ENCODE data around the gene RPP21.
"Not testable (repeated sequence)": the region's sequence is repeated elsewhere in the genome, so short reads cannot be mapped to it uniquely, and the experiment has no call there.

Gene RPP21

GRCh38 chr6:30331981-30332380 lies 13.0 kb upstream of the RPP21 start:
- DNase-seq, result no peak

DNA sequence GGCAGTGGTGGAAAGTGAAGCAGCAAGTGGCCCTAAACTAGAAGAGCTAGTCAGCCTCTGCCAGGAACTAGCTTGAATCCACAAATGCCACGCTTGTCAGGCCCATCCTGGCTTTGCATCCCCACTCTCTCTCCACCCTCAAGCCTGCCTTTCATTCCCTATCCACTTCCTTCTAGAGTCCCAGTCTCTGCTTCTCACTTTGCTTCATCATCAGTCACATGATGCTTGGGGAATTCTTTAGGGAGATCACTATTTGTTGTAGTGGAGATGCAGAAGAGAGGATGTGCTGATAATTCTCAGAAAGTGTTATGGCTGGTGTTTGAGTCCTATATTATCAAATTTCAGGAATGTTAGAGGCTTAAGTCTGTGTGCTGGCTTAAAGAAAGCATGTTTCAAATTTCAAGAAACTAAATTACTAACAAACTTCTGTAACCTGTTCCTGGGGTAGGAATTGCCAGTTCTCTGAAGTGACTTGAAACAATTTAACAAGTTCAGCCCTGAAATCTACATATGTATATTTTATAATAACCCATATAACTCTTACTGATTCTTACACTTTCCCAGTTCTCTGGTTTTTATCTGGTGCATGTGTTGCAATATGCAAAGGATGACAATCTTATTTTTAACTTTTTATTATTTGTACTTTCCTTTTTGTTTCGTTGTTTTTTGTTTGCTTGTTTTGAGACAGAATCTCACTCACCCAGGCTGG lies 10.7 kb upstream of the RPP21 start:
- DNase-seq, result no peak

DNA sequence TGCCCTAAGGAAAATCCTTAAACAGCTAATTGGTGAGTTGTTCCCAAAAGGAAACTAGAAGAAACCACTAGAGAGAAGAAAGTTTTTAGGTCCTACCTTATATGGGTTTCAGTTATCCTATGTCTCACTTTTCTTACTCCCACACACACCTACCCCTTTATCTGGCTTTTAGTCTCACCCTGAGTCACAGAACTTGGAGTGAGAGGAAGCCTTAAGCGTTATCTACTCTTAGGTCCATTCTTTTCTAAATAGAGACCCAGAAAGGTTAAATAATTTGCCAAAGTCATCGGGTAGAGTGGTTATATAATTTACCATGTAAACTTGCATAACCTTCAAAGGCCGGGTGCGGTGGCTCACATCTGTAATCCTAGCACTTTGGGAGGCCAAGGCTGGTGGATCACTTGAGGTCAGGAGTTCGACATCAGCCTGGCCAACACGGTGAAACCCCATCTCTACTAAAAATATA lies 4.3 kb upstream of the RPP21 start:
- DNase-seq, result no peak

- DNase-seq, result no peak
Observed at GRCh38 chr6:30341218-30341617, 3.7 kb upstream of the RPP21 start.

DNA sequence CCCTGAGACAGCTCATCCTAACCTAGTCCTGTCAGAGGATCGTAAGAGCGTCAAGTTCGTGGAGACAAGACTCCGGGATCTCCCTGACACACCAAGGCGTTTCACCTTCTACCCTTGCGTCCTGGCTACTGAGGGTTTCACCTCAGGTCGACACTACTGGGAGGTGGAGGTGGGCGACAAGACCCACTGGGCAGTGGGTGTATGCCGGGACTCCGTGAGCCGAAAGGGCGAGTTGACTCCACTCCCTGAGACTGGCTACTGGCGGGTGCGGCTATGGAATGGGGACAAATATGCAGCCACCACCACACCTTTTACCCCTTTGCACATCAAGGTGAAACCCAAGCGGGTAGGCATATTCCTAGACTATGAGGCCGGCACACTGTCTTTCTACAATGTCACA lies 3.2 kb upstream of the RPP21 start:
- no peak for DNase-seq

GRCh38 chr6:30344191-30344867 lies 627 bp upstream of the RPP21 start:
- DNase-seq, result no peak

GRCh38 chr6:30345852-30346251 lies 896 bp downstream of the RPP21 start:
- DNase-seq, result no peak

DNA sequence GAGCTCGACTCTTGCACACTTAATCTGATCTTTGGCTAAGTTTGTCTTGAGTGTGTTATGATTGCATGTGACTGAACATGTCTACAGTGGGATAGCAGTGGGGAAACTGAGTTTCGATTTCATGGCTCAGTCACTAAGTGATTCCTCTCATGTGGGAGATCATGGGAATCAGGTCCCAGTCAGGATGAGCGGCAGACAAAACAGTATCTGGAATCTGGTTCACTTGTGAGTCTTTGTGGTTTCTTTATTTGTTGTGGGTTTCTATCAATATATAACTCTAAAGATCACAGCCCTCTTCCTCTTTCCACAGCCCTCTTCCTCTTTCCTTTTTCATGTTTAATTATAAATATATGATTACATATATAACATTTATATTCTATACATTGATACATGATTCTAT lies 4.0 kb downstream of the RPP21 start:
- no peak for DNase-seq

GRCh38 chr6:30349421-30350177 lies 4.6 kb downstream of the RPP21 start:
- DNase-seq, result no peak

DNA sequence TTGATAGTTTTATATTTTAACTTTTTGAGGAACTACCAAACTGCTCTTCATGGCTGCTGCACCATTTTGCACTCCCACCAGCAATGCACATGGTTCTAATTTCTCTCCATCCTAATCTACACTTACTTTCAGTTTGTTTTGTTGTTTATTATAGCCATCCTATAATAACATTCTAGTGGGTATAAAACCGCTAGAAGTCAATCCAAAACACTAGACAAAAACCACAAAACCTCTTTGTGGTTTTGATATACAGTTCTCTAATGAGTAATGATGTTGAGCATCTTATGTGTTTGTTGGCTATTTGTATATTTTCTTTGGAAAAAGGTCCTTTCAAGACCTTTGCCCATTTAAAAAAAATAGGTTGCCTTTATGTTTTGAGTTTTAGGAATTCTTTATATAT lies 5.6 kb downstream of the RPP21 start:
- DNase-seq, result no peak

- no peak for DNase-seq
Observed at GRCh38 chr6:30352550-30352949, 7.6 kb downstream of the RPP21 start.

GRCh38 chr6:30355281-30355680 lies 10.3 kb downstream of the RPP21 start:
- no peak for DNase-seq

DNA sequence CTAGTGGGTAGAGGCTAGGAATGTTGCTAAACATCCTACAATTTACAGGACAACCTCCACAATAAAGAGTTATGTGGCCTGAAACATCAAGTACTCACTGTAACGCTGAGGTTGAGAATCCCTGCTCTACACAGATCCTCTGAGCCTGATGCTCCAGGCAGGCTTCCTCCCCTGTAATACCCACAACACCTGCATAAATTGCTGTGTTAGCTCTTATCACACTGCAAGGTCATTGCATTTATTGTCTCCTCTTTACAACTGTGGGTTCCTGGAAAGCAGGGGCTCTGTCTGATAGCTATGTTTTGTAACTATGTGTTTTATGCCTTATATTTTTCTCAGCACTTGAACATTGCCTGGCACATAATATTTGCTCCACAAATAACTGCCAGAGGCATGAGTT lies 11.6 kb downstream of the RPP21 start:
- no peak for DNase-seq

GRCh38 chr6:30357678-30358540 lies 13.0 kb downstream of the RPP21 start:
- peak; percentile 58 to 63 for DNase-seq

GRCh38 chr6:30359276-30359675 lies 14.3 kb downstream of the RPP21 start:
- DNase-seq, result no peak

- no peak for DNase-seq
Observed at GRCh38 chr6:30360139-30360538, 15.2 kb downstream of the RPP21 start.

DNA sequence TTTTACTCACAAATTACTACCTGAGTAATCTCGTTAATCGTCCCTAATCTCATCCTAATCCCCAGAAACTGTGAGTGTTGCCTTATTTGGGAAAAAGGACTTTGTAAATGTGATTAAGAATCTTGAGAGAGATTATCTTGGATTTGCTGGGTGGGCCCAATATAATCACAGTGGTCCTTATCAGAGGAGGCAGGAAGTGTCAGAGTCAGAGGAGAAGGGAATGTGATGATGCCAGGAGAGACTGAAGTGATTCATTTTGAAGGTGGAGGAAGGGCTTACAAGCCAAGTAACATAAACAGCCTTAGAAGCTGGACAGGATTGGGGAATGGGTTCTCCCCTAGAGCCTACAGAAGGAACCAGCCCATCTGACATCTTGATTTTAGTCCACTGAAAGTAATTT lies 16.7 kb downstream of the RPP21 start:
- DNase-seq, result no peak

- no peak for DNase-seq
Observed at GRCh38 chr6:30363459-30363858, 18.5 kb downstream of the RPP21 start.

GRCh38 chr6:30364591-30364990 lies 19.6 kb downstream of the RPP21 start:
- DNase-seq, result no peak

GRCh38 chr6:30369280-30369679 lies 24.3 kb downstream of the RPP21 start:
- not testable (repeated sequence) for DNase-seq

- DNase-seq, result no peak
Observed at GRCh38 chr6:30378290-30378937, 33.5 kb downstream of the RPP21 start.

- no peak for DNase-seq
Observed at GRCh38 chr6:30380464-30380863, 35.5 kb downstream of the RPP21 start.

Data from activated T-cell treated with anti-CD3 and anti-CD28 coated beads, Interleukin-2, amount 50 U/mL, for 48 hours (primary cell).